Sigmoid colon (tissue), 3 donors: ENCODE measurements around the gene PPP1R12B.
"Not testable (repeated sequence)": the region's sequence is repeated elsewhere in the genome, so short reads cannot be mapped to it uniquely, and the experiment has no call there.

Experiments used
- CTCF ChIP-seq, 4 experiments: fragments of 450-650 bp in 3 of 4; fragments of 200-600 bp in 1 of 4; IDR thresholded peaks; one replicate each; pipeline ENCODE4 v1.5.1; 2016 to 2019; ENCODE audit warnings: antibody characterized with exemption in 4 of 4, mild to moderate bottlenecking in 3 of 4, moderate library complexity in 2 of 4
- POLR2A ChIP-seq, 2 donors: fragments of 450-650 bp; IDR thresholded peaks; one replicate each; pipeline ENCODE4 v1.6.1; 2016; ENCODE audit warnings: antibody characterized with exemption in 2 of 2, mild to moderate bottlenecking in 2 of 2, moderate library complexity in 2 of 2

GRCh38 chr1:202422709-202423108 lies 74.2 kb downstream of the PPP1R12B start:
- TF ChIP-seq POLR2A, CTCF (IDR thresholded peaks at IDR 0.05): not testable (repeated sequence)
